A673 (cell line): Measurements from ENCODE around the gene SUV39H1. TPM values are rescaled to one million over a fixed set of nuclear protein-coding genes. Genes with fewer than 3 reads are reported as not detected.

Source experiments
- BruUV-seq: library from RNA; stranded (reverse); fragments of 400-500 nt; replicated peaks from 2 replicates; lab custom pipeline; 2021; lab: Mats Ljungman, UMichigan
- CTCF ChIA-PET: fragments of 300-600 bp; sonication (Branson Sonifier 250); formaldehyde crosslinking; loops from one replicate; lab custom pipeline; 2022; ENCODE audit warnings: antibody characterized with exemption; lab: Charles Lee
- POLR2A ChIA-PET: fragments of 300-600 bp; sonication (Branson Sonifier 250); formaldehyde crosslinking; loops from one replicate; lab custom pipeline; 2022; ENCODE audit warnings: antibody characterized with exemption; ENCODE audit not compliant: low non-redundant PET; lab: Charles Lee
- DNase-seq: peaks from one replicate; pipeline ENCODE4 v3.0.0-alpha.2; 2015; ENCODE audit warnings: low spot score
- H3K27ac ChIP-seq: fragments of 200-600 bp; sonication (generic); 2 replicates; pipeline ENCODE4 v1.5.1; 2016; ENCODE audit warnings: mixed run types, low read depth, mild to moderate bottlenecking, mixed read lengths, antibody characterized with exemption, low read length; ENCODE audit not compliant: poor library complexity, severe bottlenecking
- H3K27me3 ChIP-seq: fragments of 200-600 bp; sonication (generic); replicated peaks from 2 replicates; pipeline ENCODE4 v1.6.1; 2017; ENCODE audit warnings: mixed run types, low read depth, mild to moderate bottlenecking, mixed read lengths, antibody characterized with exemption, low read length; ENCODE audit not compliant: insufficient read depth, poor library complexity
- H3K36me3 ChIP-seq: fragments of 200-600 bp; sonication (generic); 2 replicates; pipeline ENCODE4 v1.6.1; 2016; ENCODE audit warnings: mixed run types, mild to moderate bottlenecking, mixed read lengths, antibody characterized with exemption, low read length; ENCODE audit not compliant: insufficient read depth, poor library complexity, severe bottlenecking
- H3K4me1 ChIP-seq: fragments of 200-600 bp; sonication (generic); 2 replicates; pipeline ENCODE4 v1.6.1; 2017; ENCODE audit warnings: mixed run types, mild to moderate bottlenecking, mixed read lengths, antibody characterized with exemption, low read length; ENCODE audit not compliant: insufficient read depth, poor library complexity, severe bottlenecking
- H3K4me3 ChIP-seq: fragments of 200-600 bp; sonication (generic); 2 replicates; pipeline ENCODE4 v1.5.1; 2016; ENCODE audit warnings: low read depth, mixed run types, mild to moderate bottlenecking, mixed read lengths, low read length; ENCODE audit not compliant: poor library complexity, severe bottlenecking
- H3K9me3 ChIP-seq: fragments of 200-600 bp; sonication (generic); 2 replicates; pipeline ENCODE4 v1.6.1; 2016; ENCODE audit warnings: mixed run types, low read depth, mild to moderate bottlenecking, mixed read lengths, antibody characterized with exemption, low read length; ENCODE audit not compliant: poor library complexity, severe bottlenecking
- EZH2 ChIP-seq: fragments of 200-600 bp; sonication (generic); IDR thresholded peaks from 2 replicates; pipeline ENCODE4 v1.6.1; 2017; ENCODE audit warnings: borderline replicate concordance, low read depth, mild to moderate bottlenecking, mixed read lengths, antibody characterized with exemption, low read length; ENCODE audit not compliant: poor library complexity, severe bottlenecking
- intact Hi-C: fragments of 100-400 bp; cut with micrococcal nuclease; formaldehyde crosslinking; loops from one replicate; pipeline ENCODE4 v1.10.0; 2022; ENCODE audit not compliant: unreplicated experiment
- total RNA-seq: library from RNA; stranded (reverse); gene quantifications from 2 replicates; pipeline ENCODE4 v1.2.3, GENCODE V29; 2021
- TF ChIP-seq, protein P1 (sequence below): fragments of 300-800, 200-600 bp; sonication (generic); conservative IDR thresholded peaks from 2 replicates; pipeline ENCODE4 v1.5.1; 2017; ENCODE audit warnings: low read depth, mild to moderate bottlenecking, antibody characterized with exemption, low read length, moderate library complexity, mixed read lengths

Gene SUV39H1
- total RNA-seq, 1 experiment from 2014 or later, result 29.9 TPM

DNA sequence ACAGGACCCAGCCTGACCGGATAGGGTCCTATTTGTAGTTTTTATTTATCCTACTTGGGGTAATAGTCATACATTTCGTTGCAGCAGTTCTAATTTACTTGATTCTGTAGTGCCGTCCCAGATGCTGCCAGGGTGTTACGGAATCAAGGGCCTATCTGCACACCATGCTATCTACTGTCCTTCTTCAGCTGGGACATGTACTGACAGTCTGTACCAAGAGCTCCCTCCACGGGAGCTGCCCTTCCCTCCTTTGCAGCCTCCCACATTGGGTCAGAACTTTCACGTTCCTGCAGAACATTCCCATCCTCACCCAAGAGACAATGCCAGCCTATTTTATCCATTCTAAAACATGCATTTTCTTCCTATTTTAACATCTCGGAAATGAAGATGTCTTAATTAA is 6.7 kb downstream of the SUV39H1 start:
- no peak for DNase-seq
- Histone ChIP-seq H3K4me1 (no peaks in the 10 kb centered on the region), H3K36me3 (peaks cover 47% of the 10 kb centered on the region), H3K27me3 (no peaks in the 10 kb centered on the region), H3K4me3 (no peak overlapping the region), H3K27ac (no peak overlapping the region), H3K9me3 (no peaks in the 10 kb centered on the region)
- intact Hi-C loops, result no loop called here
- no TSS peak for BruUV-seq
- CTCF ChIA-PET, result interaction anchor here (0.5 kb wide), 1 partner anchor 97 kb away, joined by 3 read pairs; no protein-coding TSS in a partner anchor
- TF ChIP-seq, protein P1, sequence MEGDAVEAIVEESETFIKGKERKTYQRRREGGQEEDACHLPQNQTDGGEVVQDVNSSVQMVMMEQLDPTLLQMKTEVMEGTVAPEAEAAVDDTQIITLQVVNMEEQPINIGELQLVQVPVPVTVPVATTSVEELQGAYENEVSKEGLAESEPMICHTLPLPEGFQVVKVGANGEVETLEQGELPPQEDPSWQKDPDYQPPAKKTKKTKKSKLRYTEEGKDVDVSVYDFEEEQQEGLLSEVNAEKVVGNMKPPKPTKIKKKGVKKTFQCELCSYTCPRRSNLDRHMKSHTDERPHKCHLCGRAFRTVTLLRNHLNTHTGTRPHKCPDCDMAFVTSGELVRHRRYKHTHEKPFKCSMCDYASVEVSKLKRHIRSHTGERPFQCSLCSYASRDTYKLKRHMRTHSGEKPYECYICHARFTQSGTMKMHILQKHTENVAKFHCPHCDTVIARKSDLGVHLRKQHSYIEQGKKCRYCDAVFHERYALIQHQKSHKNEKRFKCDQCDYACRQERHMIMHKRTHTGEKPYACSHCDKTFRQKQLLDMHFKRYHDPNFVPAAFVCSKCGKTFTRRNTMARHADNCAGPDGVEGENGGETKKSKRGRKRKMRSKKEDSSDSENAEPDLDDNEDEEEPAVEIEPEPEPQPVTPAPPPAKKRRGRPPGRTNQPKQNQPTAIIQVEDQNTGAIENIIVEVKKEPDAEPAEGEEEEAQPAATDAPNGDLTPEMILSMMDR, result no peak
- no peak for TF ChIP-seq EZH2
- POLR2A ChIA-PET, result no interaction called here

DNA sequence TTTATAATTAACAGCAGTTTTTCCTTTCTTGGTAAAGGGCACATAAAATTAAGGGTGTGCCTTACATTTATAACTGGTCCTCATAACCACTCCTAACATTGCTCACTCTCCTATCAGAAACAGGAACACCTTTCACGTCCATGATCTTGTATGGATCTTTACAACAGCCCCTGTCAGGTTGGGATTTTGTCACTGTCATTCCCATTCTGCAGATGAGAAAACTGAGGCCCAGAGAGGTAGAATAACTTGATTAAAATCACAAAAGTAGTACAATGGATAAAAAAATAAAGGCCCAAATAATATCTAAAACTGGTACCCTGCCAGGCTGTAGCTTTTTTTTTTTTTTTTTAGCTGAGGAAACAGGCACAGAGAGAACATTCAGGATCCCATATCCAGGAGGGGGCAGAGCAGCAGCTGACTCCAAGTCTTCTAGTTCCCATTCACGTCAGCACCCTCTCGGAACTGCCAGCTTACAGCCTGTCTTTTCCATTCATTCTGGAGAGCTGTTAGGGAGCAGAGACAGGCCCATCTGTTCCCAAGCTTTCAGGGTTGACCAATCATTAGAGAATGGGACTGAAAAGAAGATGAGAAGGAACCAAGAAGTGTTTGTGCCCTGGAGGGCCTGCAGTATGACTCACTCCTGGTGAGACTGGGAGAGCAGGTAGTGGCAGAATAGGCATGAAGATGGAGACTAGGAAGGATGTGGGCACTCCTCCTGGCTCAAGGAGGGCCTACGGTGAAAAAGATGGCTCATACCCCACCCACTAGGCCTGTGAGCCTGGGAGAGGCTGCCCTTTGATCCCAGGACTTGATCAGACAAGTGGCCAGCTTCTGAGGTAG is 7.3 kb downstream of the SUV39H1 start:
- POLR2A ChIA-PET, result no interaction called here
- no peak overlapping the region for H3K4me3 ChIP-seq
- no peak overlapping the region for H3K27ac ChIP-seq
- H3K9me3 ChIP-seq, result no peaks in the 10 kb centered on the region
- H3K4me1 ChIP-seq, result no peaks in the 10 kb centered on the region
- CTCF ChIA-PET, result interaction anchor here (0.5 kb wide), 1 partner anchor 96 kb away, joined by 3 read pairs; no protein-coding TSS in a partner anchor
- DNase-seq, result no peak
- intact Hi-C loops, result no loop called here
- TF ChIP-seq EZH2, result no peak
- TF ChIP-seq, protein P1, result no peak
- no TSS peak for BruUV-seq
- no peaks in the 10 kb centered on the region for H3K27me3 ChIP-seq
- peaks cover 47% of the 10 kb centered on the region for H3K36me3 ChIP-seq

DNA sequence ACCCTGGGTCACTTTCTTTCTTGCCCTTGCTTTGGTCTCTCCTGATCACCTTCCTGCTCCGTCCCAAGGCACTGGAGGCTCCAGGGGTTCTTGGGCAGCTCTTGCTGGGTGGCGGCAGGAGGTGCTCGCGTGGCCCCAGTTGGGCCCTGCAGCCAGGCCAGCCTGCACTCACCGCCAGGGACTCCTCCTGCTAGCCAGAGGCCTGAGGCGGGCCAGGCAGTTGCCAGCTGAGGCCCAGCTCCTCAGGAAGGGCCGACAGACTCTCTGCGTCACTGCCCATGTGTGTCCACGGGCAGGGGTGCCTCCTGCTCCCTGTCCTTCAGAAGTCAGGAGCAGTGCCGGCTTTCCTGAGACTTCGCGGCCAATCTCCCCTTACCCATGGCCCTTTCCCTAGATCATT is 9.3 kb downstream of the SUV39H1 start:
- no TSS peak for BruUV-seq
- intact Hi-C loops, result no loop called here
- POLR2A ChIA-PET, result no interaction called here
- H3K4me3 ChIP-seq, result no peak overlapping the region
- H3K27me3 ChIP-seq, result no peaks in the 10 kb centered on the region
- H3K36me3 ChIP-seq, result peaks cover 32% of the 10 kb centered on the region
- no peak for DNase-seq
- no peak overlapping the region for H3K27ac ChIP-seq
- TF ChIP-seq, protein P1, result no peak
- no peak for TF ChIP-seq EZH2
- CTCF ChIA-PET, result no interaction called here
- H3K4me1 ChIP-seq, result no peaks in the 10 kb centered on the region
- no peaks in the 10 kb centered on the region for H3K9me3 ChIP-seq
